AG09319 (cell line): Measurements from ENCODE around the gene INSYN2A.

Experiments used
- DNase-seq: peaks from one replicate; pipeline ENCODE4 v3.0.0-alpha.2; 2010; ENCODE audit warnings: low read depth; ENCODE audit errors: extremely low read depth
- TF ChIP-seq, protein P1 (sequence below): IDR thresholded peaks from 2 replicates; pipeline ENCODE4 v1.5.1; 2011; ENCODE audit warnings: low read depth, mild to moderate bottlenecking, inconsistent platforms, low read length, moderate library complexity

INSYN2A gene

DNA sequence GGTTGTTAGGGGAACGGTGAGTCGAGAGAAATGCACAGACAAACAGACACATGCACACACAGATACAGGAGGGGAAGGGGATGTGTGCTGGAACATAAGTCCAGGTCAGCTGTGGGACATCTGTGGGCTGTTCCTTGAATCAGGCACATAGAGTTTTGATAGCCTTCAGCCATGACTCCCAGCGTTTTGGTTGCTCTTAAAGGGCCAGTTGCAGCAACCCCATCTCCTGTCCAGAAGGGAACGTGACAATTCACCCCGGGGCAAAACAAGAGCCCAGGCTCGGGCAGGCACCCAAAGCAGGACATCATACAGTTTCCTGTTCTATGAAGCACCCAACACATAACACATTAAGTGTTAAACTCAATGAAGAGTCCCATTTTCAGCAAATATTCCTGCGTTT lies 9.6 kb downstream of the INSYN2A start:
- no peak for DNase-seq
- TF ChIP-seq, protein P1, sequence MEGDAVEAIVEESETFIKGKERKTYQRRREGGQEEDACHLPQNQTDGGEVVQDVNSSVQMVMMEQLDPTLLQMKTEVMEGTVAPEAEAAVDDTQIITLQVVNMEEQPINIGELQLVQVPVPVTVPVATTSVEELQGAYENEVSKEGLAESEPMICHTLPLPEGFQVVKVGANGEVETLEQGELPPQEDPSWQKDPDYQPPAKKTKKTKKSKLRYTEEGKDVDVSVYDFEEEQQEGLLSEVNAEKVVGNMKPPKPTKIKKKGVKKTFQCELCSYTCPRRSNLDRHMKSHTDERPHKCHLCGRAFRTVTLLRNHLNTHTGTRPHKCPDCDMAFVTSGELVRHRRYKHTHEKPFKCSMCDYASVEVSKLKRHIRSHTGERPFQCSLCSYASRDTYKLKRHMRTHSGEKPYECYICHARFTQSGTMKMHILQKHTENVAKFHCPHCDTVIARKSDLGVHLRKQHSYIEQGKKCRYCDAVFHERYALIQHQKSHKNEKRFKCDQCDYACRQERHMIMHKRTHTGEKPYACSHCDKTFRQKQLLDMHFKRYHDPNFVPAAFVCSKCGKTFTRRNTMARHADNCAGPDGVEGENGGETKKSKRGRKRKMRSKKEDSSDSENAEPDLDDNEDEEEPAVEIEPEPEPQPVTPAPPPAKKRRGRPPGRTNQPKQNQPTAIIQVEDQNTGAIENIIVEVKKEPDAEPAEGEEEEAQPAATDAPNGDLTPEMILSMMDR: no peak

- no peak for DNase-seq
- TF ChIP-seq, protein P1: no peak
These were observed 11.8 kb downstream of the INSYN2A start for GRCh38 chr10:127184582-127184981.

GRCh38 chr10:127182161-127182560 lies 14.2 kb downstream of the INSYN2A start:
- TF ChIP-seq, protein P1: no peak
- DNase-seq: no peak

DNA sequence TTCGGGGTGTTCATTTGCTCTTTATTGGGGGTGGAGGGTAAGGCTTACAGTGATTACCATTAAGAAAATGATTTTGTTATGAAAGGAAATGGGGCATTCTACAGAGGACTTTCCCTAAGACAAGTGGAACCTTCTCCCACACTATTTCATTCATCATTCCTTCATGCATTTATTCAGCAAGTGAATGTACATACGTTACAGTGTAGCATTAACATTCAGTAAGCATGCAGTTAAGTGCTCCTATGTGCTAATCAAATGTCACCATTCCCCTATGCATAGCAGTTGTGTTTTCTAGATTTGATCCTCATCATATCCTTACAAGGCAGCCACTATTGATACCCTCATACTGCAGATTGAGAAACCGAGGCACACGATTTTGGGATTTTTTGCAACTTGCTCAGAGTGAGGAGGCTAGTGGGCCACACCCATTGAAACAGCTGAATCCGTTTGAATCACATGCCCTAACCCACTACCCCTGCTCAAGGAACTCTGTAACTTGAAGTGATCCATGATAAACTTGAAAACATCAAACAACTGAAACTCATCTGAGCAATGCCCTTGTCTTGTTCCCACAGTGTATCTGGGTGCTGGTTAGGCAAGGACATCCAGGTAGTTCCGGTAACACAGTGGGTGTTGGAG lies 16.7 kb downstream of the INSYN2A start:
- DNase-seq: no peak
- TF ChIP-seq, protein P1: no peak

DNA sequence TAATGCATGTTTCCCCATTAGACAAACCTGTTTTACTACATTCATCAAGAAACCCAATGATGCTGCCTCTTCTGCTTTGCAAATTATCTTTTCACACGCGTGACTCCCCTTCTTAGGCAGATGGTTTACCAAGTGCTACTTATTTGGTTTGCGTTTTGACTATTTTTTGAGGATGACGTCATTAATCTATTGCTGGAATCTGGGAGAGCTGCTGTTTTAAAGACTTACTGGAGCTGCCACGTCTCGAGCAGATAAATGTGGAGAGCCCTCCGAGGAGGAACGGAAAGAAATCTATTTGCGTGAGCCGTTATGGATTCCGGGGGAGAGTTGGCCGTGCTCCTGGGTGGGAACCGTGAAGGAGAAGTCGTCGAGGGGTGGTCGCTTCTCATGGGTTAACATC lies 19.7 kb downstream of the INSYN2A start:
- TF ChIP-seq, protein P1: no peak
- DNase-seq: no peak

GRCh38 chr10:127175357-127176110 lies 20.9 kb downstream of the INSYN2A start:
- no peak for DNase-seq
- TF ChIP-seq, protein P1: no peak

GRCh38 chr10:127174866-127175265 lies 21.5 kb downstream of the INSYN2A start:
- DNase-seq: no peak
- TF ChIP-seq, protein P1: no peak
